ENCODE measurements around the gene KAT2B. TPM values are rescaled to one million over a fixed set of nuclear protein-coding genes. Genes with fewer than 3 reads are reported as not detected.

Gene KAT2B
- total RNA-seq, 1 experiment from 2014 or later: 3.2 TPM

GRCh38 chr3:20060974-20061685 lies 20.9 kb downstream of the KAT2B start:
- CTCF ChIA-PET: no interaction called here

GRCh38 chr3:20062996-20063395 lies 22.8 kb downstream of the KAT2B start:
- Histone ChIP-seq H3K9me2 (ENCODE audit: insufficient read depth) (peaks cover 4% of the 10 kb centered on the region; the same call in 1 of the 2 replicates), H3K79me2 (ENCODE audit: low read depth) (no peaks in the 10 kb centered on the region), H3K27me3 (ENCODE audit: insufficient read depth, low read depth) (no peaks in the 10 kb centered on the region), H4K20me1 (ENCODE audit: insufficient read depth) (no peaks in the 10 kb centered on the region), H3F3A (ENCODE audit: insufficient read depth, low read depth) (peaks cover 13% of the 10 kb centered on the region; the same call in 1 of the 2 replicates), H3K4me3 (no peak overlapping the region), H3K4me2 (no peak overlapping the region), H3K4me1 (replicated peaks; ENCODE audit: insufficient read depth) (peaks cover 21% of the 10 kb centered on the region), H3K27ac (no peak overlapping the region), H3K9me3 (ENCODE audit: insufficient read depth, low read depth) (no peaks in the 10 kb centered on the region), H3K36me3 (ENCODE audit: low read depth) (no peaks in the 10 kb centered on the region), H2AFZ (no peak overlapping the region)
- BruUV-seq (replicated peaks): no TSS peak
- TF ChIP-seq EZH2 (IDR thresholded peaks at IDR 0.05; ENCODE audit: low read depth) (no peak), CTCF (conservative IDR thresholded peaks at IDR 0.05) (no peak)
- CTCF ChIA-PET: no interaction called here
- POLR2A ChIA-PET (ENCODE audit: unreplicated experiment): interaction anchor here (0.9 kb wide), 1 partner anchor 121 kb away, joined by 10 read pairs; no protein-coding TSS in a partner anchor
- DNase-seq: no peak
- intact Hi-C loops (cut with micrococcal nuclease; ENCODE audit: unreplicated experiment): no loop called here

More at GRCh38 chr3:20060974-20061685, 20.9 kb downstream of the KAT2B start:
- DNase-seq: no peak
- intact Hi-C loops (cut with micrococcal nuclease; ENCODE audit: unreplicated experiment): no loop called here
- Histone ChIP-seq H3K36me3 (ENCODE audit: low read depth) (no peaks in the 10 kb centered on the region), H2AFZ (no peak overlapping the region), H3K4me2 (peak overlapping the region; percentile 9; the same call in 1 of the 2 replicates), H3K9me2 (ENCODE audit: insufficient read depth) (peaks cover 4% of the 10 kb centered on the region; the same call in 1 of the 2 replicates), H3K4me3 (no peak overlapping the region), H3K79me2 (ENCODE audit: low read depth) (no peaks in the 10 kb centered on the region), H3K27ac (no peak overlapping the region), H3K4me1 (replicated peaks; ENCODE audit: insufficient read depth) (peaks cover 40% of the 10 kb centered on the region), H3K9me3 (ENCODE audit: insufficient read depth, low read depth) (no peaks in the 10 kb centered on the region), H3K27me3 (ENCODE audit: insufficient read depth, low read depth) (no peaks in the 10 kb centered on the region), H3F3A (ENCODE audit: insufficient read depth, low read depth) (peaks cover 30% of the 10 kb centered on the region), H4K20me1 (ENCODE audit: insufficient read depth) (no peaks in the 10 kb centered on the region)
- TF ChIP-seq CTCF (conservative IDR thresholded peaks at IDR 0.05) (no peak), EZH2 (IDR thresholded peaks at IDR 0.05; ENCODE audit: low read depth) (no peak)
- BruUV-seq (replicated peaks): no TSS peak
- POLR2A ChIA-PET (ENCODE audit: unreplicated experiment): no interaction called here

GRCh38 chr3:20064387-20064786 lies 24.1 kb downstream of the KAT2B start:
- Histone ChIP-seq H3K4me3 (no peak overlapping the region), H2AFZ (no peak overlapping the region), H3K4me2 (no peak overlapping the region), H3K36me3 (ENCODE audit: low read depth) (no peaks in the 10 kb centered on the region), H3K9me2 (ENCODE audit: insufficient read depth) (peaks cover 4% of the 10 kb centered on the region; the same call in 1 of the 2 replicates), H4K20me1 (ENCODE audit: insufficient read depth) (no peaks in the 10 kb centered on the region), H3K9me3 (ENCODE audit: insufficient read depth, low read depth) (no peaks in the 10 kb centered on the region), H3K79me2 (ENCODE audit: low read depth) (no peaks in the 10 kb centered on the region), H3K27ac (no peak overlapping the region), H3K27me3 (ENCODE audit: insufficient read depth, low read depth) (no peaks in the 10 kb centered on the region), H3F3A (ENCODE audit: insufficient read depth, low read depth) (peaks cover 8% of the 10 kb centered on the region; the same call in 1 of the 2 replicates), H3K4me1 (replicated peaks; ENCODE audit: insufficient read depth) (peaks cover 14% of the 10 kb centered on the region)
- intact Hi-C loops (cut with micrococcal nuclease; ENCODE audit: unreplicated experiment): no loop called here
- no peak for DNase-seq
- BruUV-seq (replicated peaks): no TSS peak
- ChIA-PET POLR2A (ENCODE audit: unreplicated experiment) (no interaction called here), CTCF (interaction anchor here (0.5 kb wide), 1 partner anchor 34 kb away, joined by 5 read pairs; no protein-coding TSS in a partner anchor)
- TF ChIP-seq CTCF (conservative IDR thresholded peaks at IDR 0.05): no peak

Measured in PC-9 (cell line).